CD4-positive, alpha-beta T cell (primary cell): Measurements from ENCODE around the gene SPTBN1. TPM values are rescaled to one million over a fixed set of nuclear protein-coding genes. Genes with fewer than 3 reads are reported as not detected.

Experiments used
- ATAC-seq: fragments of 200-7000 bp; cut with Tn5 transposase; one replicate; pipeline ENCODE4 v1.10.0; 2022; ENCODE audit warnings: mild to moderate bottlenecking; ENCODE audit not compliant: poor library complexity
- CTCF ChIA-PET: fragments of 350-600 bp; sonication (Branson Sonifier 250); formaldehyde crosslinking; loops from one replicate; lab custom pipeline; 2021; ENCODE audit warnings: antibody characterized with exemption, inconsistent platforms; lab: Charles Lee
- POLR2A ChIA-PET: fragments of 350-600 bp; sonication (Branson Sonifier 250); formaldehyde crosslinking; loops from one replicate; lab custom pipeline; 2021; ENCODE audit warnings: antibody characterized with exemption, inconsistent platforms; lab: Charles Lee
- DNase-seq, 14 experiments: peaks; one replicate each; pipeline ENCODE4 v3.0.0-alpha.2; 2013 to 2020; ENCODE audit warnings: mixed read lengths in 2 of 14
- H3K27ac ChIP-seq, 2 donors: one replicate each; pipeline versions ENCODE4 v1.5.1 to v1.7.0; 2013; ENCODE audit warnings: low read length in 2 of 2, low read depth in 1 of 2, mild to moderate bottlenecking in 1 of 2
- H3K27me3 ChIP-seq, 2 experiments: 1 replicate in 1 of 2; 2 replicates in 1 of 2; pipeline versions ENCODE4 v1.6.1 to v1.7.0; 2013; ENCODE audit warnings: low read length in 2 of 2, control low read depth in 1 of 2, mild to moderate bottlenecking in 1 of 2, moderate library complexity in 1 of 2; ENCODE audit not compliant: insufficient read depth in 2 of 2, control insufficient read depth in 1 of 2
- H3K36me3 ChIP-seq: one replicate; pipeline ENCODE4 v1.6.1; 2013; ENCODE audit warnings: low read length, control low read depth; ENCODE audit not compliant: insufficient read depth
- H3K4me1 ChIP-seq: one replicate; pipeline ENCODE4 v1.6.1; 2013; ENCODE audit warnings: low read length, control low read depth; ENCODE audit not compliant: insufficient read depth
- H3K4me3 ChIP-seq: one replicate; pipeline ENCODE4 v1.5.1; 2013; ENCODE audit warnings: mild to moderate bottlenecking, low read length, moderate library complexity
- H3K9me3 ChIP-seq, 2 experiments: 1 replicate in 1 of 2; 2 replicates in 1 of 2; pipeline versions ENCODE4 v1.6.1 to v1.7.0; 2013; ENCODE audit warnings: low read length in 2 of 2, mild to moderate bottlenecking in 2 of 2, control low read depth in 1 of 2, moderate library complexity in 1 of 2; ENCODE audit not compliant: control insufficient read depth in 1 of 2, insufficient read depth in 1 of 2
- H3K27ac Mint-ChIP-seq: one replicate; pipeline ENCODE4 v1.8.0; 2020; ENCODE audit warnings: mixed read lengths
- H3K27me3 Mint-ChIP-seq: one replicate; pipeline ENCODE4 v1.8.0; 2021; ENCODE audit warnings: mixed read lengths
- H3K36me3 Mint-ChIP-seq: one replicate; pipeline ENCODE4 v1.8.0; 2021; ENCODE audit warnings: low read depth, mixed read lengths
- H3K4me1 Mint-ChIP-seq: one replicate; pipeline ENCODE4 v1.8.0; 2021; ENCODE audit warnings: low read depth, mixed read lengths
- H3K4me3 Mint-ChIP-seq: one replicate; pipeline ENCODE4 v1.8.0; 2020; ENCODE audit warnings: mild to moderate bottlenecking, mixed read lengths
- H3K9me3 Mint-ChIP-seq: one replicate; pipeline ENCODE4 v1.8.0; 2020; ENCODE audit warnings: mixed read lengths
- CTCF ChIP-seq: fragments of 200-600 bp; IDR thresholded peaks from one replicate; pipeline ENCODE4 v1.8.0; 2022; ENCODE audit warnings: antibody characterized with exemption, mild to moderate bottlenecking
- intact Hi-C, 2 experiments: fragments of 100-400 bp; cut with DNase I in 1 of 2; cut with micrococcal nuclease in 1 of 2; formaldehyde crosslinking; loops; one replicate each; pipeline versions ENCODE4 v1.15.1 to v1.9.0; 2023 to 2025; cut with DNase I, micrococcal nuclease
- total RNA-seq, 174 experiments: library from RNA in 2 of 174; stranded (reverse) in 2 of 174; gene quantifications; one replicate each; pipeline ENCODE4 v1.2.3 and lab custom pipeline; 2021 to 2026

The SPTBN1 gene
- total RNA-seq, 2 experiments from 2014 or later = 156 to 166 TPM

GRCh38 chr2:54545702-54546450 is 89.7 kb downstream of the SPTBN1 start:
- ATAC-seq = no peak
- H3K9me3 Mint-ChIP-seq = no peaks in the 10 kb centered on the region
- no peaks in the 10 kb centered on the region for H3K36me3 ChIP-seq

GRCh38 chr2:54546518-54546917 is 90.4 kb downstream of the SPTBN1 start:
- DNase-seq = no peak
- Histone ChIP-seq H3K4me1 (no peaks in the 10 kb centered on the region), H3K27ac (no peak overlapping the region), H3K4me3 (no peak overlapping the region), H3K36me3 (no peaks in the 10 kb centered on the region), H3K9me3 (no peaks in the 10 kb centered on the region), H3K27me3 (no peaks in the 10 kb centered on the region)
- intact Hi-C loops = no loop called here
- no peak for TF ChIP-seq CTCF
- no peaks in the 10 kb centered on the region for H3K9me3 Mint-ChIP-seq
- POLR2A ChIA-PET = no interaction called here
- H3K27me3 Mint-ChIP-seq = no peaks in the 10 kb centered on the region
- H3K27ac Mint-ChIP-seq = no peak overlapping the region
- no peaks in the 10 kb centered on the region for H3K4me1 Mint-ChIP-seq
- CTCF ChIA-PET = interaction anchor here (1.1 to 1.7 kb wide), 2 partner anchors 58 to 119 kb away, joined by 3 to 4 read pairs; no protein-coding TSS in a partner anchor
- H3K36me3 Mint-ChIP-seq = no peaks in the 10 kb centered on the region
- ATAC-seq = no peak
- no peak overlapping the region for H3K4me3 Mint-ChIP-seq

More at GRCh38 chr2:54545702-54546450, 89.7 kb downstream of the SPTBN1 start:
- POLR2A ChIA-PET = no interaction called here
- Mint-ChIP-seq H3K27ac (no peak overlapping the region), H3K4me1 (no peaks in the 10 kb centered on the region), H3K4me3 (no peak overlapping the region), H3K27me3 (no peaks in the 10 kb centered on the region), H3K36me3 (no peaks in the 10 kb centered on the region)
- no peak overlapping the region for H3K4me3 ChIP-seq
- TF ChIP-seq CTCF = no peak
- CTCF ChIA-PET = no interaction called here
- DNase-seq = no peak
- H3K27me3 ChIP-seq = no peaks in the 10 kb centered on the region
- no peak overlapping the region for H3K27ac ChIP-seq
- intact Hi-C loops = no loop called here
- no peaks in the 10 kb centered on the region for H3K4me1 ChIP-seq
- no peaks in the 10 kb centered on the region for H3K9me3 ChIP-seq

- Histone ChIP-seq H3K36me3 (no peaks in the 10 kb centered on the region), H3K9me3 (no peaks in the 10 kb centered on the region), H3K4me3 (no peak overlapping the region), H3K27ac (no peak overlapping the region), H3K4me1 (no peaks in the 10 kb centered on the region), H3K27me3 (no peaks in the 10 kb centered on the region)
- DNase-seq (no peak), ATAC-seq (no peak)
- no peaks in the 10 kb centered on the region for H3K4me1 Mint-ChIP-seq
- no peak for TF ChIP-seq CTCF
- CTCF ChIA-PET = interaction anchor here (0.8 to 1.7 kb wide), 3 partner anchors 24 to 118 kb away, joined by 3 to 4 read pairs (median 4); no protein-coding TSS in a partner anchor
- no peaks in the 10 kb centered on the region for H3K36me3 Mint-ChIP-seq
- H3K9me3 Mint-ChIP-seq = no peaks in the 10 kb centered on the region
- H3K27ac Mint-ChIP-seq = no peak overlapping the region
- intact Hi-C loops = no loop called here
- H3K4me3 Mint-ChIP-seq = no peak overlapping the region
- no peaks in the 10 kb centered on the region for H3K27me3 Mint-ChIP-seq
- POLR2A ChIA-PET = interaction anchor here (3.9 kb wide), 1 partner anchor 11 kb away, joined by 13 read pairs; no protein-coding TSS in a partner anchor
These were observed 91.0 kb downstream of the SPTBN1 start for GRCh38 chr2:54546923-54547720.
